ENCODE data around the gene SLC9A3.
A peak's percentile ranks its signal among the peaks of the same experiment; 100 is the strongest.
"Not testable (repeated sequence)": the region's sequence is repeated elsewhere in the genome, so short reads cannot be mapped to it uniquely, and the experiment has no call there.

Gene SLC9A3

DNA sequence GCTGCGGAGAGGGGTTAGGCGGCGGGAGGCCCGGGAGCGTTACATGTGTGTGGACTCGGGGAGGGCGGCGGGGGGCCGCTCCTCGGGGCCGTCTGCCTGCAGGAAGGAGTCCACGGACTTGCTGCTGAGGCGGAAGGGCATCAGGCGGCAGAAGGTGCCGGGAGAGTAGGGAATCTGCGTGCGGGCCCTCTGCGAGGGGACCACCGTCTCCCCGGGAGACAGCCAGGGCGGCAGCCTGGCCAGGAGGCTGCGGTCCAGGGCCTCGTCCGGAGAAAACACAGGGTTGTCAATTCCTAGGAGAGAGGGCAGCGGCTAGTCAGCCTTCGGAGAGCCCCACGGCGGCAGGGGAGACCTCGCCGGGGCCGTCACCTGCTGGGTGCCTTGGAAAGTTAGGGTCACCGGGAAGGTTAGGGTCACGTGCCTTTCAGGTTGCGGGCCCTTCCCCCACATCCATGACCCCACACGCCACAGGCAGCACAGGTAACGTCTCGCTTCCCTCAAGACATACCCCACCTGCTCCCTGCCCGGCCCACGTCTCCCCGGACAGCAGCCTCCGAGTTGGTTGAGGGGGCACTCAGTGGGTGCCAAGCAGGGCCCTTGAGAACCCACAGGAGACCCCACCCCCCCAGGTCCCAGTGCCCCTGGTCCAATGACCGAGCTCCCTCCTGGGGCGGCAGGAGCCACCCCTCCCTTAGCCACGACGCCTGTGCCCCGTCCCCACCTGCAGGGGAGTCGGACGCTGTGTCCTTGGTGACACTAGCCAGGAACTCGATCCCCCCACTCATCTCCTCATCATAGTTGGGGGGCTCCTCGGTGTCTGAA is 49.2 kb downstream of the SLC9A3 start:
- DNase-seq (ENCODE audit: low read depth): no peak

DNA sequence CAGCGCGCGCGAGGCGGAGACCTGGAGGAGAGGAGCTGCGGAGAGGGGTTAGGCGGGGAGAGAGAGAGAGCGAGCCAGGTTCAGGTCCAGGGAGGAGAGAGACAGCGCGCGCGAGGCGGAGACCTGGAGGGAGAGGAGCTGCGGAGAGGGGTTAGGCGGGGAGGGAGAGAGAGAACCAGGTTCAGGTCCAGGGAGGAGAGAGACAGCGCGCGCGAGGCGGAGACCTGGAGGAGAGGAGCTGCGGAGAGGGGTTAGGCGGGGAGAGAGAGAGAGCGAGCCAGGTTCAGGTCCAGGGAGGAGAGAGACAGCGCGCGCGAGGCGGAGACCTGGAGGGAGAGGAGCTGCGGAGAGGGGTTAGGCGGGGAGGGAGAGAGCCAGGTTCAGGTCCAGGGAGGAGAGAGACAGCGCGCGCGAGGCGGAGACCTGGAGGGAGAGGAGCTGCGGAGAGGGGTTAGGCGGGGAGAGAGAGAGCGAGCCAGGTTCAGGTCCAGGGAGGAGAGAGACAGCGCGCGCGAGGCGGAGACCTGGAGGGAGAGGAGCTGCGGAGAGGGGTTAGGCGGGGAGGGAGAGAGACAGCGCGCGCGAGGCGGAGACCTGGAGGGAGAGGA is 49.9 kb downstream of the SLC9A3 start:
- DNase-seq (ENCODE audit: low read depth): not testable (repeated sequence)

DNA sequence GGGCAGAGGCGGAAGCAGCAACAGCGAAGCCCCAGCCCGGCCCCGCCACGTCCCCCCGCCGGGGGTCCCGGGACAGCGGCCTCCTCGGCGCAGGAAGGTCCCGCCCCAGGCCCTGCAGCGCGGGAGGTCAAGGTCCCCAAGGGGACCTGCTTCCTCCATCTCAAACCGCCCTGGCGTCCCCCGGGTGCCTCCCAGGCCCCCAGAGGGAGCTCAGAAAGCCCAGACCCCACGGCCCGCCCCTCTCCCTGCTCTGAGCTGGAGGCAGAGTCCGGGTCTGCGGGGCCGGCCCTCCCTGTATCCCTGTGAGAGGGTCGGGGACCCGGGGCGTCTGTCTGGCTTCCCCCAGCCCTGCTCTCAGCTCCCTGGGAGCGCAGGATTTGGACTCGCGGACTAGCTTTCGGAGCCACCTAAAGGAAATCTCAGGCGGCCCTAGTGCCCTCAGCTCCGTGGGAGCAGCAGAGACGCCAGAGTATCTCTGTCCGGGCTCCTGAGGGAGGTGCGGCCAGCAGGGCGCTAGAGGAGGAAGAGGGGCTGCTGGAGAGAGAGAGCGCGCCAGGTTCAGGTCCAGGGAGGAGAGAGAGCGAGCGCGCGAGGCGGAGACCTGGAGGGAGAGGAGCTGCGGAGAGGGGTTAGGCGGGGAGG is 50.6 kb downstream of the SLC9A3 start:
- DNase-seq (ENCODE audit: low read depth): peak; percentile 25

DNA sequence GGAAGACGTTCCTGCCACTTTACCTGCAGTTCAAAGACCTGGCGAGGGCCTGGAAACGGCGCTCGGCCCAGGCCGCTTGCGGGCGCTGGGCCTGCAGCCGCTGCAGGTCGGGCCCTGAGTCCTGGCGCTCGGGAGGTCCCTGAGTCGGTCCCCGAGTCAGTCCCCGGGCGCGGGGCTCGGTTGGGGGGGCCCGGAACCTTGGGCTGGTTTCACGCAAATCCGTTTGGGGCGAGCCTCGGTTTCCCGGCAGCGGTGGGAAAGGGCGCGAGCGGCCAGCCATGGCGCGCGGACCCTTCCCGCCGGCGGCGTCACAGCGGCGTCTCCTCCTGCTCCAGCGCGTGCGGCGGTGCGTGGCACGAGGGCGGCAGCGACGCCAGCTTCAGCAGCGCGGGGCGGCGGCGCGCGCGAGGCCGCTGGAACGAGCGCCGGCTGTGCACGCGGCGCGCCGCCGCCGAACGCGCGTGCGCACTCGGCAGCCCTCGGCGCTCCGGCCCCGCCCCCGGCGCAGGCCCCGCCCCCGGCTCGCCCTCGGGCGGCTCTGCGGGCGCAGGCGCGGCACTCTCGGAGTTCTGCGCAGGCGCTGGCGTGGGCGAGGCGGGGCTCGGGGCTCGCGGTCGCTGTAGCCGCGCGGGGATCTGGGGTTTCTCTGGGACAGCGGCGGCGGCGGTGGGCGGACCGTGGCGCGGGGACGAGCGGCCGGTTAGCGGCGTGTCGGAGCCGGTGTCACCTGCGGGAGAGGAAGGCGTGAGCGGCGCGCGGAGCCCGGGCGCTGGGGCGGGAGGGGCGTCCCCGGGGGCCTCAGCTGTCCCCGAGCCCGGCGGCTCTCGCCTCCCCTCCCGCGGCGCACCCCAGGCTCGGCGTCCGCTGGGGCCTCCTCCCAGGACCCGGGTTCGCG is 51.3 kb downstream of the SLC9A3 start:
- DNase-seq (ENCODE audit: low read depth): peak; percentile 76

DNA sequence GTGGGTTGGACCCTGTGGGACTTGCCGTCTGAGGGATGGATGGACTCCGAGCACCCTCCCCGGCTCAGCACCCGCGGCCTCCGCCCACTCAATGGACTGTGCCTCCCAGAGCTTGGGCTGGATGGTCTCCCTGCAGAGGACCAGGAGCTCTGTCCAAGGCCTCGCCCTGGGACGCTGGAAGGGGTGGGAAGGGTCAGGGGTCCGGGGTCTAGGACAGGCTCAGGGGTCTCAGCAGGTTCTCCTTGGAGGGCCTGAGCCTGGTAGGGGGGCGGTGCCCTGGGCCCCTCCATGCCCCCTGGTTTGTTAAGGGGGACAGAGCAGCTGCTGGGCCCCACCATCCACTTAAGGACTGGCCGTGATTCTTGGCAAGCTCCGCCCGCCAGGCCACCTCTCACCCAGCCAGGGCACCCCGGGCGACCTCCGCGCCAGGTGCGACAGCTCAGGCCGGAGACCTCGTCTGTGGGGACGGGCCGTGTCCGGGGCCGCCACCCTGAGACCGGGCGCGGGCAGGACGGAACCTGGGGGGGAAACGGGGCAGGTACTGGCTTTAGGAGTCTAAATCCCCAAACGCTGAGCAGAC is 52.1 kb downstream of the SLC9A3 start:
- no peak for DNase-seq (ENCODE audit: low read depth)

DNA sequence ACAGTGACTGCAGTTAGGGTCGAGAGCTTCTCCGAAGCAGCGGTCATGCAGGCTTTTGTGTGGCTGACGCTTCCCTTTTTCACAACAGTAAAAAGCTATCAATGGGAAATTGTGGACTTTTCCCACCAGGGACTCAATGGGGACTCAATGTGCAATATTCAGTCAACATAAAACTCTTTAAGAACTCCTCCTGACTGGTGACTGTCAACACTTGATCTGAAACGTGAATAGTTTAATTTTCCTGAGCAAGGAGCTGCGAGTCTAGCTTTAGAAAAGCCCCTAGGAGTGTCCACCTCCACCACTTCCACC is 52.5 kb downstream of the SLC9A3 start:
- DNase-seq (ENCODE audit: low read depth): no peak

DNA sequence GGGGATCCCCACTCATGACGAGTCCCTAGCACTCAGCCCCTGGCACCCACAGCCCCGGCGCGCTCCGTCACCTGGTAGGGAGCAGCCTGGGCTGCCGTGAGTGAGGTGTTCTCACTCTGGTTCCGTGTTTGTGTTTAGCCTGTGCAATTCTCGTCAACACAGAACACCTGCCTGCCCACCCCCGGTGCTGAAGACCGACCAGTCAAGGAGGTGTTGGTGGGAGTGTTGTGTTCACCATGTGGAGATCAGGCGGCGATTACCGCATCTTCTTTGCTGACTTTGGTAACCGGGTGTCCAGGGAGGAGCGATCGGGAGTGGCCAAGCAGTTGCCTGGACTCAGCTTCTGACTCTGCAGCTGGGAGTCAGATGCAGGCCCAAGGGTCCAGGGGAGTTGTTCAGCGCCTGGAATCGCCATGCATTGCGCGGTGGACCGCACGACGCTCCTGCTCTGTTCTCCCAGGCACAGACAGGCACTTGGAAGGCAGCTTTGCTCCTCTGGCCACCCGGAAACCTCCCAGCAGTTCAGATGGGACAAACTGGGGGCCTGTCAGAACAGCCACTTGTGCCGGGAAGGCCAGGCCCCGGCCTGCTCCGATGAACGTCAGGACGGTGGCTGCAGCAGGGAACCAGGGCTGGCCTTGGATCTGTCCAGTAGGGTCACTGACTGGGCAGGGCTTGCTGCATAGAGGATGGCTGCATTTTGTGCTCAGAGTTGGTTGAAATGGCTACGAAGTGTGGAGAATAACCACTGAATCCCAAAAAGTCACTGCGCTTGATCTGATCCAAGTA is 53.1 kb downstream of the SLC9A3 start:
- no peak for DNase-seq (ENCODE audit: low read depth)

DNA sequence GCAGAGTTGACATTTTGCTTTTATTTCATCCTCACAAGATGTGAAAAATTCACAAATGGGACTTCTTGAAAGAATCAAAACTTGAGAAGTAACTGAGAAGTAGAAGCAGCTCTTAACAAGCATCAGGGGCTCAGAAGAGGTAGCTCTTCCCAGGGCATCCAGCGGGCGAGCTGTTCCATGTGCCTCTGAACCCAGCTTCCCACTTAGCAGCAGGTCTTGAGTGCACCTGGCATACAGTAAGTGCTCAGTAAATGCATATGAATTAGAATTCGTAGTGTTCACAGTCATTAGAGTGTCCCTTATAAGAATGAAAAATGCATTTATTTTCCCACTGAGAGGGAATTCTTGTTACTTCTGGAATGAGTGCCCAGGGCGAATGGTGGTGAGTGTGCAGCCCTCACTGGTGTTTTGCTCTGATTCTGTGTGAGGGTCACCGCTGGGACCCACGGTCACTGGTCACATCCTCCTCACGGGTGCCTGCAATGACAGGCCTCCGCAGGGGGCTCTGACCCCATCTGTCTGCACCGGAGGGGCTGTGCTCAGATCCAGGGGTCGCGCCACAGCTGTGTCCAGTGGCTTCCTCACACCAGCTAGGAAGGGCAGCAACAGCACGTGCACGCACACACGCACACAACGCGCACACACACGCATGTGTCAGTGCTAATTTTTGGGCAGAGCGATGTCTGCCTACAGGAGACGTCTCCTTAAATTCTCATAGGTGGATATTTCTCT is 54.3 kb downstream of the SLC9A3 start:
- DNase-seq (ENCODE audit: low read depth): no peak

DNA sequence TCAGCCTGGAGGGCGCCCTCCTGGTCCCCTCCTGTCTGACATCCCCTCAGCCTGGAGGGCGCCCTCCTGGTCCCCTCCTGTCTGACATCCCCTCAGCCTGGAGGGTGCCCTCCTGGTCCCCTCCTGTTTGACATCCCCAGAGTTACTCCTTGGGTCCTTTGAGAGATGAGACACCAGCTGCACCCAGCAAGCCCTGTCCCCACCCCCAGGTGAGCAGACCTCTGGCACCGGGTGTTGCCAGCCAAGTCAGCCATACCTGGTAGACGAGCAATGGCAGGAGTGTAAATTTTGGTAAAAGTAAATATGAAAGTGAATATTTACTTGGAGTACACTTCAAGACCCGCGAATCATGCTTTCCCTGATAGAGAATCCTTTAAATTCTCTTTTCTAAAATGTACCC is 55.8 kb downstream of the SLC9A3 start:
- DNase-seq (ENCODE audit: low read depth): no peak

DNA sequence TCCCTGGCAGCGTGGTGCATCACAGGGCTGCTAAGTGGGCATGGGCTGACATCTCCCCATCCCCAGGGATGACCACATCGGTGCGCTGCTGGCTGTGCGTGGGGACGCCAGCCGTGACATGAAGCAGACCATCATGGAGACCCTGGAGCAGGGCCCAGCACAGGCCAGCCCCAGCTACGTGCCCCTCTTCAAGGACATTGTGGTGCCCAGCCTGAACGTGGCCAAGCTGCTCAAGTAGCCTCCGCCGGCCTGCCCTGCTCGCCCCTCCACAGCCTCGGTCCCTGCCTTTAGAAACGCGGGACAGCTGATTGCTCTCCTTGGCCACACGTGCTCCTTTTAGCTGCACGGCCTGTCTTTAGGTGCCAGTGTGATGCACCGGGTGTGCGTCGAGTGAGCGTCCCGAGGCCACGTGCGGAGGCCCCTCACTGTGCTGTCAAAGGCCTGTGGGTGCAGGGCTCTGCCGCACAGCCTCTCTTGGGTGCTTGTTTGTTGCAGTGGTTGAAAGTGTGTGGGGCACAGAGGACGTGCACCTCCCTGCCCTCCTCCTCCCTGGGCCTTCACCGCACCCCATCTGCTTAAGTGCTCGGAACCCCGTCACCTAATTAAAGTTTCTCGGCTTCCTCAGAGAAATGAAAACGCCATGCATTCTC is 57.5 kb downstream of the SLC9A3 start:
- DNase-seq (ENCODE audit: low read depth): no peak

DNA sequence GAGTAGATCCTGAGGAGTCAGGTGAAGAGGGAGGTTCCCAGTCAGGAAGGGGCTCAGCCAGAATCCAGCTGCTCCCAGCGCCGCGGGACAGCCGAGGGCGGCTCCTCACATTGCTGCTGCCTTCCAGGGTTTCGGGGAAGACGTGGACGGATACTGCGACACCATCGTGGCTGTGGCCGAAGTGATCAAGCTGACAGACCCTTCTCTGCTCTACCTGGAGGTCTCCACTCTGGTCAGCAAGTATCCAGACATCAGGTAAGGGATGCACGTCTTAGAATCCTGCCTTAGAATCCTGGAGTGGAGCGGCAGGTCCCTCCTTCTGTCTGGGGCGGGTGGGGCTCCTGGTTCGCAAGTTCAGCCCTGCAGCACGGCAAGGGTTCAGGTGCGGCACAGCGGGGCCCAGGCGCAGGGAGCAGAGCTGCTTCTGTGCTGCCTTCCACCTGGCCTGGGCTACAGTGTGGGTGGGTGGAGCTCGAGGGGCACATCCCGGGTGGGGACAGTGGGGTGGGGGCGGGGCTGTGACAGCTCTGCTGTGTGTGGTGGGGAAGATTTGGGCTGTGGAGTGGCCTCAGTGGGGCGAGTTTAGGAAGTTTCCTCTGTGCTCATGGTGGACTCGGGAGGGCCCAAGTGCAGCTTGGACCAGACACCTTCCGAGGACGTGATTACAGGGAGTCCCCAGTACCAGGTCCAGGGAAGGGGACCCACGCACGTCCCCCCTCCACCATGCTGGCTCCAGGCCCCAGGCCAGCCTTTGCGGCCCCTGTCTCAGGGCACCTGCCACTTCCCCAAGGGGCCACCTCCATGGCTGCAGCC is 58.5 kb downstream of the SLC9A3 start:
- DNase-seq (ENCODE audit: low read depth): no peak

DNA sequence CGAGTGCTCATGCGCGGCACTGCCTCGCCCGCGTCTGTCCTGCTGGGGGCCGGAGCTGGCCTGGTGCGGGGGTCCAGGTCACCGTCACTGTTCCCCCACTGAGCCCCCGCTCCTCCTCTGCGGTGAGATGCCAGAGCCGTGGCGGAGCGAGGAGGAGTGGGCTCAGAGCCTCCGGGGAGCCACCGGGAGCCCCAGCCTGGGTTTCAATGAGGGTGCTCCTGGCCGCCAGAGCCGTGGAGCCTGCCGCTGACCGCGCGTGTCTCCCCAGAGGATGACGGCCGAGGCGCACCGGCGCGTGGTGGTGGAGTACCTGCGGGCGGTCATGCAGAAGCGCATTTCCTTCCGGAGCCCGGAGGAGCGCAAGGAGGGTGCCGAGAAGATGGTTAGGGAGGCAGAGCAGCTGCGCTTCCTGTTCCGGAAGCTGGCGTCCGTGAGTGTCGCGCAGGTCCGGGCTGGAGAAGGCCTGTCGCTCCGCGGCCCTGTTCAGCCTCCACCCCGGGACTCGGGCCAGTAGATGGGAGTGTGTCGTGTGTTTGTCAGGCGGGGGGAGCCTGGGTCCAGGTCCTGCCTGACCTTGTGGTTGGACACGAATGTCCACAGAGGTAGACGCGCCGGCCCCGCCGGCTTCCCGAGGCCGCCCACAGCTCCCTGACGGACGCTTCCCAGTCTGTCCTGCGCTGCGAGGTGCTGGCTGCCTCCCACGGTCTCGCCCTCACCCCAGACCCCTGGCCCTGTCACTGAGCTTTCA is 59.2 kb downstream of the SLC9A3 start:
- no peak for DNase-seq (ENCODE audit: low read depth)

DNA sequence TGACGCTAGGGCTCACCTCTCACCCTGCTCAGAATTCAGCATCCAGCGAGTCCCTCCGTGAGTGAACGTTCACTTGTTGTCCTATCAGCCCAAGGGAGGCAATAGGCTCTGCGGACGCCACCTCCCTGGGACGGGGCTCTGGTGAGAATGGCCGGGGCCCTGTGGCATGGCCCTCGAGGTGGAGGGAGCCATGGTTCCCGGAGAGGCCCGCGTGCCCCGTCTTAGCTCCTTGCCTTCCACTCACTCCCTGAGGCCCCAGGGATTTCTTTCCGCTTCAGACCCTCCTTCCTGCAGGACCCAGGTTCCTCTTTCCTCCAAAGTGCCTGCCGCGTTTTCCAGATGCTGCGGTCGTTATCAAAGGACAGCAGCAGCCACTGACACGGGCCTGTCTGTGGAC is 59.8 kb downstream of the SLC9A3 start:
- DNase-seq (ENCODE audit: low read depth): no peak

DNA sequence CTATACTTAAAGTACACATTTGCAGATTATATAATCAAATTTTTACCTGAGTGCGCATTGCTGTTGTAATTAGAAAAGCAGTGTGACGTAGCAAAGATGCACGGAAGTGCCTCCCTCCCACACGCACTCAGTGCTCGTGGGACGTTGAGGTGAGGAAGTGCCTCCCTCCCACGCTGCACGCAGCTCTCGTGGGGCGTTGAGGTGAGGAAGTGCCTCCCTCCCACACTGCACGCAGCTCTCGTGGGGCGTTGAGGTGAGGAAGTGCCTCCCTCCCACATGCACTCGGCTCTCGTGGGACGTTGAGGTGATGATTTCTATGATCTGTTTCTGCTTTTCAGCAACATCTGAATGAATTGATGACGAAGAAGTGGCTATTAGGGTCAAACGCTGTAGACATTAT is 60.3 kb downstream of the SLC9A3 start:
- DNase-seq (ENCODE audit: low read depth): no peak

DNA sequence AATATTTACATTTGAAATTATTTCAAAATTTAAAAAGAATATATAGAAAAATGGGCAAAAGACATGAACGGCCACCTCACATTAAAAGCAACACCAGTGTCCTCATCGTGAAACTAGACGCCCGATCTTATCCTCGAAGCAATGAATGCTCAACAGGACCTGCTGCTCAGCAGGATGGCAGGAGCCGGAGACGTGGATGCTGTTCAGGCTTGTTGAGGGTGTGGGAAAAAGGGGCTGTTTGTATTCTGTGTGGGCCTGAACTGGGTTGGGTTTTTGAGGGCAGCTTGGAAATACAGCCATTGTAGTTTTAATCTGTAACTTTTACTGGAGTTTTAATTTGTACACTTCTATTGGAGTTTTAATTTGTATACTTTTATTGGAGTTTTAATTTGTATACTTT is 60.9 kb downstream of the SLC9A3 start:
- DNase-seq (ENCODE audit: low read depth): no peak

DNA sequence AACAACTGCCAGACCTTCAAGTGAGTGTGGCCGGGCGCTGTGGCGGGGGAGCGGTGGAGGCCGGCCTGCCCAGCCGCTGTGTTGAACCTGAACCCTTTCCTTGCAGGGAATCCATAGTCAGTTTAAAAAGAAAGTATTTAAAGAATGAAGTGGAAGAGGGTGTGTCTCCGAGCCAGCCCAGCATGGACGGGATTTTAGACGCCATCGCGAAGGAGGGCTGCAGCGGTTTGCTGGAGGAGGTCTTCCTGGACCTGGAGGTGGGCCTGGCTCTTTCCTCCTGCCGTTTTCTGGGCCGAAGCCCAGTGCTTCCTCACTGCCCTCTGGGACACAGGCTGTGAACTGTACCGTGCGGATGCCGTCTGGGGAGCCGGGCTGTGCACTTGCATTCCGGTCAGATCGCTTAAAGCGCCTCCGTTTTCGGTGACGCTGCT is 62.2 kb downstream of the SLC9A3 start:
- no peak for DNase-seq (ENCODE audit: low read depth)

DNA sequence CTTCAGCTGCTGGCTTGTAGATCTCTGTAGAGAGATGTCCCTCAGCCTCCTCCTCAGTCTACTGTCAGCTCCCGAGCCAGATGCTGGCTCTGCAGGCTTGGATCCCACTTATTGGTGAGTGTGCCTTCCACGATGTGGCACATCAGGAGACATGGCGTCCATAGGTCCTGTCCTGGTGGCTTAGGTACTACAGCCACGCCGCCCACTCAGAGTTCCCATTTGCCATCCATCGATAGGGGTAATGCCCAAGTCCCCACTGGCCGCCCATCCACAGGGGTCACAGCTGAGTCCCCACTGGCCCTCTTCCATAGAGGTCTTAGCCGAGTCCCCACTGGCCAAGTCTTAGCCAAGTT is 64.0 kb downstream of the SLC9A3 start:
- no peak for DNase-seq (ENCODE audit: low read depth)

DNA sequence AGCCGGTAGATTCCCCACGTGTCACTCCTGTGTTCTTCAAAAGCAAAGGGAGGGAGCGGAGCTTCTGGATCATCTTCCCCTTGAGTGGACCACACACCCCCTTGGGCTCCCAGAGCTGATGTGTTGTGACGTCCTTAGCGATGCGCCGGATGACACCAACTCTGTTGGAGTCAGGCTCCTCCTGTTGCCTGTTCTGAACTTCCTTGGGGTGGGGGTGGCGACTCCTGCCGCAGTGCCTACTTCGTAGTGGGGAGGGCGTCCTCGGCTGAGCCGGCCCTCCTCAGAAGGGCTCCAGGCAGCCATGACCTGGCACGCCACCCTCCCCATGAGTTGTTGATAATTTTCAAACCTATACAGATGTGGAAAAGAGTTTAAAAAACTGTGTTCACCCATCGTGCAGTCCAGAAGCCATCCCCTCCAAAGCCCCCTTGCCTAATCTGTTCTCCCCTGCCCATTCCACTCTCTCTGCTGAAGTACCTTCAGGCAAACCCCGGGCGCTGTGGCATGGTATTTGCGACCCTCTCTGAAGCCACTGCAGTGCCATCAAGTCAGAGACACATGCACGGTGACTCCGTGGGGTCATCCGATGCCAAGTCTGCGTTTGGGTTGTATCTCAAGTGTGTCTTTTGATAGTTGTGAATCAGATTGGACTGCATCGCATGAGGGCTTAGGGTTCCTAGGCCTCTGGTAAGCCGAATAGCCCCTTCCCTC is 64.5 kb downstream of the SLC9A3 start:
- DNase-seq (ENCODE audit: low read depth): no peak

All from fibroblast of gingiva (primary cell).